Kidney epithelial cell (primary cell): ENCODE data around the gene MEPE. TPM values are rescaled to one million over a fixed set of nuclear protein-coding genes. Genes with fewer than 3 reads are reported as not detected.

Experiments used
- DNase-seq: peaks from one replicate; pipeline ENCODE4 v3.0.0-alpha.2; 2010; ENCODE audit warnings: low read depth
- H3K27me3 ChIP-seq: 2 replicates; pipeline ENCODE4 v1.6.0; 2011; ENCODE audit warnings: low read length; ENCODE audit not compliant: control insufficient read depth, insufficient read depth
- H3K36me3 ChIP-seq: 2 replicates; pipeline ENCODE4 v1.5.1; 2011; ENCODE audit warnings: low read length; ENCODE audit not compliant: control insufficient read depth, insufficient read depth
- H3K4me3 ChIP-seq: 2 replicates; pipeline ENCODE4 v1.5.1; 2011; ENCODE audit warnings: low read depth, mild to moderate bottlenecking, control low read depth, low read length
- CTCF ChIP-seq: IDR thresholded peaks from 2 replicates; pipeline ENCODE4 v1.5.1; 2011; ENCODE audit warnings: mild to moderate bottlenecking, moderate library complexity, low read length, control low read depth, inconsistent platforms; ENCODE audit not compliant: insufficient read depth, poor library complexity, severe bottlenecking
- total RNA-seq: library from RNA; depleted of rRNA; stranded (reverse); fragments of >200 nt; gene quantifications from 2 replicates; pipeline ENCODE4 v1.2.3, GENCODE V29; 2015

MEPE gene
- total RNA-seq, 1 donor from 2014 or later: not detected

- TF ChIP-seq CTCF: no peak
- Histone ChIP-seq H3K36me3 (no peaks in the 10 kb centered on the region), H3K4me3 (no peak overlapping the region), H3K27me3 (no peaks in the 10 kb centered on the region)
- no peak for DNase-seq
These were observed 42.4 kb downstream of the MEPE start for GRCh38 chr4:87875191-87875590.

- no peak for TF ChIP-seq CTCF
- Histone ChIP-seq H3K27me3 (no peaks in the 10 kb centered on the region), H3K36me3 (no peaks in the 10 kb centered on the region), H3K4me3 (no peak overlapping the region)
- DNase-seq: no peak
These were observed 47.3 kb downstream of the MEPE start for GRCh38 chr4:87880106-87880505.

GRCh38 chr4:87881115-87881514 lies 48.3 kb downstream of the MEPE start:
- Histone ChIP-seq H3K4me3 (no peak overlapping the region), H3K27me3 (no peaks in the 10 kb centered on the region), H3K36me3 (no peaks in the 10 kb centered on the region)
- DNase-seq: no peak
- no peak for TF ChIP-seq CTCF

- H3K36me3 ChIP-seq: no peaks in the 10 kb centered on the region
- no peak for DNase-seq
- TF ChIP-seq CTCF: no peak
- no peaks in the 10 kb centered on the region for H3K27me3 ChIP-seq
- no peak overlapping the region for H3K4me3 ChIP-seq
These were observed 49.6 kb downstream of the MEPE start for GRCh38 chr4:87882321-87882720.

GRCh38 chr4:87882861-87883260 lies 50.1 kb downstream of the MEPE start:
- no peak for DNase-seq
- Histone ChIP-seq H3K4me3 (no peak overlapping the region), H3K27me3 (no peaks in the 10 kb centered on the region), H3K36me3 (no peaks in the 10 kb centered on the region)
- TF ChIP-seq CTCF: no peak

GRCh38 chr4:87884976-87885549 lies 52.3 kb downstream of the MEPE start:
- TF ChIP-seq CTCF: no peak
- no peak for DNase-seq
- Histone ChIP-seq H3K27me3 (no peaks in the 10 kb centered on the region), H3K36me3 (no peaks in the 10 kb centered on the region), H3K4me3 (no peak overlapping the region)
